ENCODE measurements around the gene BORCS5. TPM values are rescaled to one million over a fixed set of nuclear protein-coding genes. Genes with fewer than 3 reads are reported as not detected.
"Not testable (repeated sequence)": the region's sequence is repeated elsewhere in the genome, so short reads cannot be mapped to it uniquely, and the experiment has no call there.

The BORCS5 gene
- total RNA-seq, 2 donors from 2014 or later = 7.4 to 10.5 TPM

DNA sequence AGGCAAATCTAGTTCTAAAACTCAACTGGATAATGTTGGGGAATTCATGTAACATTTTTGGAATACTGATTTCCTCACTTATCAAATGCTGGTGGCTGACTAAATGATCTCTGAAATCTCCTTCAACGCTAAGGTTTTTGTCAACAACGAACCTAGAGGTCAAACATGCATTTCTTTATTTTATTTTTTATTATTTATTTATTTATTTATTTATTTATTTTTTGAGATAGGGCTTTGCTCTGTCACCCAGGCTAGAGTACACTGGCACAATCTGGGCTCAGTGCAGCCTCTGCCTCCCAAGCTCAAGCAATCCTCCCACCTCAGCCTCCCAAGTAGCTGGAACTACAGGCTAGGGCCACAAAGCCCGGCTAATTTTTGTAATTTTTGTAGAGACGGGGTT is 141.3 kb downstream of the BORCS5 start:
- intact Hi-C loops (cut with DNase I) = no loop called here
- DNase-seq (no peak), ATAC-seq (no peak)

DNA sequence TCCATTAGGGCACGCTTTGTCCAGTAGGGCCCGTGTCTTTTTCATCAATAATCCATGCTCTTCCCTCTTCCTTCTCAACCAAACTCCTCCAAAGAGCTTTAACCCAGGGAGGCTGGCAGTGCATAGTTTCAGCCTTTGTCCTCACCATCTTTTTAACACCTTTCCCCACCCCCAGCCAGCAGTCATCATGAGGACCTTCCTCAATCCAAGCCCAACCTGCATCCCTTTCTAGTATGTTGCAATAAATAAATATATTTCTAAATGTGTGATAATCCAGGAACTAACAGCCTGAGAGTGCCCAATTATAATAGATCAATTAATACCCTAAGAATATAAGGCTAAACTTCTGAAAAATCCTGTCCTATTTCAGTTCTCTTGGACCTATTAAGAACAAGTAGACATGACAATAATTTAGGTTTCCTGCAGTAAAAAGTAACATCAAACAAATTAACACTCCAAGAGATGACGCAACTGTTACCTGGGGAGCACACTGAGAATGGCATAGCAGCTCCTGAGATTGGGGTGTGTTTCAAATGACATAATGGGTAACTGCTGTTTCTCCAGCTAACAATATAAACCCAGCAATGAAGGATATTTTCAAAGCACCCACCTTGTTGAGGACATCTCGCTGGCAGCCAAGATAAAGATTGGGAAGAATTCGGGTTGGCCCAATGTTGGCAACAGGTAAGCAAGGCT is 143.2 kb downstream of the BORCS5 start:
- intact Hi-C loops (cut with DNase I) = no loop called here
- ATAC-seq (no peak), DNase-seq (no peak)

GRCh38 chr12:12501121-12501520 is 144.2 kb downstream of the BORCS5 start:
- DNase-seq (no peak), ATAC-seq (no peak)
- intact Hi-C loops (cut with DNase I) = no loop called here

DNA sequence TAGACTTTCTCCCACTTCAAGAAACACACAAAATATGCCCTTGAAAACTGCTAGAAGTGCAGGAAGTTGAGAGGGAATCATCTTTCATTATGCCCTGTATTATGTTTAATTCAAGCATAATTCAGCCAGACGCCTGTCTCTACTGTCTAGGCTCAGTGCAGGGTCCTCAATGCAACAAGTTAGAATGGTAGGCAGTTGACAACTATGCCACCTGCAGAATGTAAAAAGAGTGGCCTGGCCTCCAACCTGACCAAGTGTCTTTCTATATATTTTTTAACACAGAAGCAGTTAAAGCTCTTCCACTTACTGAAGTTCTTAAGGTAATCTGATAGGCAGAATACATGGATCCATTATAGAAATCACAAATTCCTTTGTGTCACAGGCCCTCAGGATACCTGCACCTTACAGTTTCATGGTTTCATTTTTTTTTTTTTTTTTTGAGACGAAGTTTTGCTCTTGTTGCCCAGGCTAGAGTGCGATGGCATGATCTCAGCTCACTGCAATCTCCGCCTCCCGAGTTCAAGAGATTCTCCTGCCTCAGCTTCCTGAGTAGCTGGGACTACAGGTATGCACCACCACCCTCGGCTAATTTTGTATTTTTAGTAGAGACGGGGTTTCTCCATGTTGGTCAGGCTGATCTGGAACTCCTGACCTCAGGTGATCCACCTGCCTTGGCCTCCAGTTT is 145.4 kb downstream of the BORCS5 start:
- intact Hi-C loops (cut with DNase I); ATAC-seq; DNase-seq: not testable (repeated sequence)

DNA sequence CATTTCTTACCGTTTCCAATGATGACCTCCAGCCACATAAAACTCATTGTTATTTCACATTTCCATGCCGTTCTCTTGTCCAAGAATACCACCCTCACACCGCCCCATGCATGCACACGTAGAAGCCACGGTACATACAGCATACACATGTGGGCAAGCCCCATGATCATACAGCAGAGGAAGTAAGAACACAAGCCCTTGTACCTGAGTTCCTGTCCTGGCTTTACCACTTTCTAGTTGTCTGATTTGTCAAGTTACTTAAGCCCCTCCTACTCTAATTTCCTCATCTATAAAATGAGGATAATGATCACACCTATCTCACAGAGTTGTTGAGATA is 145.9 kb downstream of the BORCS5 start:
- intact Hi-C loops (cut with DNase I) = no loop called here
- DNase-seq (no peak), ATAC-seq (no peak)

DNA sequence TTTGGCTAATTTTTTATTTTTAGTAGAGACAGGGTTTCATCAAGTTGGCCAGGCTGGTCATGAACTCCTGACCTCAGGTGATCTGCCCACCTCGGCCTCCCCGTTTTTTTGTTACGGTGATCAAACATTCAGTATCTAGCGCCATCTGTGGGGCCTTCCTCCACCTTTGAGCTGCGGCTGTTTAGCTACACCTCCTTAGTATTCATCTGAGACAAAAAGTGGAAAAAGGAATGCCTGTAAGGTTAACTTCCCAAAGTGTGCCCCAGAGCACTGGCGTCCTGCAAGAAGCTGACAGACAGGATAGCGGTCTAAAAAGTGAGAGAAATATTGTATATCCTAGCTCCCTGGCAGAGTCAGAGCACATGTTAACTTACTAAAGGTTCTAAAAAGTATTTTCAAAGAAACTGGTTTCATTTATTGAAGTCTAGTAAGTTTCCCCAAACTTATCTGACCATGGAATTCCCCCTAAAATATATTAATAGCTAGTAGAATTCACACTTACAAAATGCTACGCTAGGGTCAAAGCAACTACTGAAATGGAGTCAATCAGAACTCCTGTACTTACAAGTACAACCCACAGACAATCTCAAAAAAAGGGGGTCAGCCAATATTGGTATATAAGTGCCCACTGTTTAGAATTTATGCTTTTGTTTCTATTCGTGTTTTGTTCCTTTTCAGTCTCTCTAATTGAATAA is 146.7 kb downstream of the BORCS5 start:
- DNase-seq = no peak
- intact Hi-C loops (cut with DNase I) = no loop called here
- ATAC-seq = no peak

GRCh38 chr12:12505544-12506495 is 148.9 kb downstream of the BORCS5 start:
- no peak for DNase-seq

DNA sequence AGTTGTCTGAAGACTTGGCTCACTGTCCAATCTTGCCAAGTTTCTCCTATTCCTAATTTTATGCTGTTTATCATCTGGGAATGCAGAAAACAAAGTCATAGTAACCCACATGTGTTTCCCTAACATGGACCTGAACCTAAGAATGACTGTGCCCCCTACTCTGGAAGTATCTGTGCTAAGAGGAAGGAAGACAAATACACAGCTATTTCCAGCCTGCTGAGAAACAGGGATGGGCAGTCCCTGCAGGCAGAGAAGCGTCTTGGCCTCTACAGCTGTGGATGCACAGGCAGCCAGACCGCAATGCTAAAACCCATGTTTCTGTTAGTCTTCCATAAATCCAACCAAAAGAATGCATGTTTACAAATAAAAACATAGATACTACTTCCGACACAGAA is 149.6 kb downstream of the BORCS5 start:
- intact Hi-C loops (cut with DNase I) = loop anchor here in 1 of 2 donors (5.0 kb wide), 1 partner anchor 56 kb away; the partner anchor contains the start of gene DUSP16
- DNase-seq = no peak
- peak; percentile 59 to 72 for ATAC-seq

More at GRCh38 chr12:12505544-12506495, 148.9 kb downstream of the BORCS5 start:
- peak; percentile 64 to 85 for ATAC-seq
- intact Hi-C loops (cut with DNase I) = loop anchor here in 1 of 2 donors (5.0 kb wide), 1 partner anchor 56 kb away; the partner anchor contains the start of gene DUSP16

- intact Hi-C loops (cut with DNase I) = loop anchor here in 1 of 2 donors (5.0 kb wide), 1 partner anchor 55 kb away; the partner anchor contains the start of gene DUSP16
- no peak for ATAC-seq
- no peak for DNase-seq
Observed at GRCh38 chr12:12507121-12507520, 150.2 kb downstream of the BORCS5 start.

GRCh38 chr12:12508612-12509011 is 151.7 kb downstream of the BORCS5 start:
- DNase-seq (no peak), ATAC-seq (no peak)
- intact Hi-C loops (cut with DNase I) = loop anchor here in 1 of 2 donors (5.0 kb wide), 1 partner anchor 54 kb away; the partner anchor contains the start of gene DUSP16

DNA sequence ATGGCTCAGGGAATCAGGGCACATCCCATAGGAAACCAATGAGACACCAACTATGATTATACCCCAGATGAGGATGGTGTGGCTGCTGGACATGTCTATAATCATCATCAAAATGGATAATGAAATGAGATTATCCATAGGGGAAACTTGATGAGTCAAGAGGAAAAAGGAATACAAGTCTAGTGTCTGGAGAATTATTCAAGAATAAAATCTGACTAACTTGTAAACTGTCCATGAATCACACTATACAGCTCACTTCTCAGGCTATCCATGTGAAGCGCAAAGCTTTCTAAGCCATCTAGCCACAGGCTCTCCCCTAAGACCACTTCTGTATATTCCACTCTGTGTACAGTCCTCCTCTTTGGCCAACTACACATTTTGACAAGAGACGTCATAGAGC is 153.3 kb downstream of the BORCS5 start:
- DNase-seq (no peak), ATAC-seq (no peak)
- intact Hi-C loops (cut with DNase I) = no loop called here

DNA sequence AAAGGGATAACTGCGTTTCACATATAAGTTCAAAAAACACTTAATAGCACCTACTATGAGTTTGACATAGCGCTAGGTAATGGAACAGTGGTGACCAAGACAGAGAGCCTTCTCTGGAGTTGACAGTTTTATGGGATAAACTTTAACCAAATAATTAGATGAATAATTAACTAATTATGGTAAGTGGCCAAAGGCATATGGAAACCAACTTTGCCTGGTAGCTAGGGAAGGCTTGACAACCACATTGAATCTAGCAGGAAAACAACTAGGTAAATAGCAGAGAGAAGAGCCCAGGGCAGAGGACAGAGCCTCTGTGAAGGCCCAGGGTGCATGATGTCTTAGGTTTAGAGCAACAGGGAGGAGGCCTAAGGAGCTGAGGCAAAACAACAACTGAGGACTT is 153.7 kb downstream of the BORCS5 start:
- no peak for DNase-seq
- intact Hi-C loops (cut with DNase I) = no loop called here
- ATAC-seq = no peak

DNA sequence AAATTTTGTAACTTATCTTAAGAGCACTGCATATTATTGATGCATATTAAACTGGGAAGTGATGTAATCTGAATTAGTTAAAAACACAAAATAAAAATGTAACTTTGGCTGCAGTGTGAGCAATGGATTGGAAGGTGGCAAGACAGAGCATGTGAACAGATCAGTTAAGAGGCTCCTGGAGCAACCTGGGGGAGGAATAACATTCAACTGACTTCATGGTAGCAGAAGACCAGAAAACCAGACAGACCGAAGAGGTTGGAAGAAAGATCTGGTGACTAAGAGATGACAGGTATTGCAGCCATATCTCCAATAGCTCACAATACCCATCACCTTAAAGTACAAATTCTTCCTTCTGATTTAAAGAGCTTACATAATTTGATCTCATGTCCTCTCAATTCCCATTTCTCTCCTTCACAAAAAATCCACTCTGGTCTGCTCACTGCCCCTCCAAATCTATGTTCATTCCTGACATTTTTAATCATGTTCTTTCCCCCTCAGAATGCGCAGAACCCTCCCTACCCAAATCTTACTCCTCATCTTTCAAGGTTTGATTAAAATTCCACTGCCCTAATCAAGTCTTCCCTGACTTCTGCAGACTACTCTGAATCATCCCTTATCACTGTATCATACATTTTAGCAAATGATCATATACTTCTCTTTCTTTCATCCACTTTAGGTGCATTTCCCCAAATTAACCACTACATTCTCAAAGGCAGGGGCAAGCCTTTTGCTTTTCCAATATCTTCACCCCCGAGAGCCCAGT is 154.3 kb downstream of the BORCS5 start:
- intact Hi-C loops (cut with DNase I) = no loop called here
- ATAC-seq (no peak), DNase-seq (no peak)

DNA sequence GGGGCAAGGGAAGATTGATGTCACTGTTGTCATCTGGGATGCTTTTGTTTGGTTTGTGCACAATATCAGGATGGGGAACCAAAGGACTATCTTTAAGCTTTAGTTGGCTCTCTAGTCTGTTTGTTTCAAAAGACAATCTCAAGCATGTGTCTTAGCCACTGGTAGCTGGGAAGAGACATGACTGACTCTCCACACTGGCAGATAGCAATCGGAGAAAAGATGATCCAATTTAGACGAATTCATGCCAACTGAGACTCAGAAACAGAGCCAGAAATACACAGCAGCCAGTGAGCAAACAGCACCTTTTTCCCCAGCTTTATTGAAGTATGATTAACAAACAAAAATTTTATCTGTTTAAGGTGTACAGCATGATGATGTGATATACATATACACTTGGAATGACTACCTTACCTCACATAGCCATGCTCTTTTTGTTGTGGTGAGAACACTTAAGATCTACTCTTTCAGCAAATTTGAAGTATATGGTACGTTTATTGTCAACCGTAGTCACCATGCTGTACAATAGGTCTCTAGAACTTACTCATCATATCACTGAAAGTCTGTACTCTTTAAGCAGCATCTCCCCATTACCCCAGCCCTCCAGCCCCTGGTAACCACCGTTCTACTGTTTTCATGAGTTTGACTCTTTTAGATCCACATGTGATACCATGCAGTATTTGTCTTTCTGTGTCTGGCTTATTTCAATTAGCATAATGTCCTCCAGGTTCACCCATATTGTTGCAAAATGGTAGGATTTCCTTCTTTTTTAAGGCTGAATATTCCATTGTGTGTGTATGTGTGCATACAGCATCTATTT is 155.2 kb downstream of the BORCS5 start:
- intact Hi-C loops (cut with DNase I) = no loop called here
- ATAC-seq (no peak), DNase-seq (no peak)

- DNase-seq (no peak), ATAC-seq (no peak)
- intact Hi-C loops (cut with DNase I) = no loop called here
Observed at GRCh38 chr12:12513416-12514006, 156.6 kb downstream of the BORCS5 start.

DNA sequence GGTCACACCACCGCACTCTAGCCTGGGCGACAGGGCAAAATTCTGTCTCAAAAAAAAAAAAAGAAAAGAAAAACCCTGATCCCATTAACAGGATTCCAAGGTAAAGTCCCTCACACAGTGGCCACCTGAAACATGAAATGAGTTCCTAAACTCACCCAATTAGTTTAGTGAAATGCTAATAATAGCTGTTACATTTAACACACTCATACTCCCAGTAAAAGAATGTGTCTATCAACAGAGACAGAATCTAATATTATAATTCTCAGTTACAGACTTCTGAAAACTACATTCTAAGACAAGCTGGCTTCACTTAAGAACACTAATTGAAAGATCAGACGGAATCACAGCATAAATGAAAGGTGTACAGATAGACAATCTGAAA is 161.6 kb downstream of the BORCS5 start:
- intact Hi-C loops (cut with DNase I) = no loop called here
- DNase-seq = no peak
- no peak for ATAC-seq

- DNase-seq (no peak), ATAC-seq (no peak)
- intact Hi-C loops (cut with DNase I) = no loop called here
Observed at GRCh38 chr12:12518919-12519318, 162.0 kb downstream of the BORCS5 start.

All from left cardiac atrium (tissue), 4 donors.